Uterus (tissue), 4 donors: Measurements from ENCODE around the gene TARS1. TPM values are rescaled to one million over a fixed set of nuclear protein-coding genes. Genes with fewer than 3 reads are reported as not detected.

Source experiments
- DNase-seq, 2 donors: peaks; one replicate each; pipeline ENCODE4 v3.0.0-alpha.2; 2019 to 2020
- H3K27ac ChIP-seq, 2 donors: fragments of 200-600 bp; sonication (generic); 1 replicate in 1 of 2; 2 replicates in 1 of 2; pipeline ENCODE4 v1.5.1; 2016 to 2018
- H3K27me3 ChIP-seq, 2 donors: fragments of 200-600 bp; sonication (generic); one replicate each; pipeline ENCODE4 v1.5.1; 2018 to 2019; ENCODE audit warnings: control low read depth in 1 of 2
- H3K36me3 ChIP-seq, 2 donors: fragments of 200-600 bp; sonication (generic); one replicate each; pipeline ENCODE4 v1.5.1; 2019; ENCODE audit warnings: control low read depth in 1 of 2
- H3K4me1 ChIP-seq, 2 donors: fragments of 200-600 bp; sonication (generic); one replicate each; pipeline ENCODE4 v1.5.1; 2018 to 2019; ENCODE audit warnings: control low read depth in 1 of 2
- H3K4me3 ChIP-seq, 2 donors: fragments of 200-600 bp; sonication (generic); 1 replicate in 1 of 2; 2 replicates in 1 of 2; pipeline ENCODE4 v1.5.1; 2018 to 2019; ENCODE audit warnings: mild to moderate bottlenecking in 1 of 2
- H3K9me3 ChIP-seq, 2 donors: fragments of 200-600 bp; sonication (generic); one replicate each; pipeline ENCODE4 v1.5.1; 2019; ENCODE audit warnings: control low read depth in 1 of 2
- POLR2A ChIP-seq, 2 donors: fragments of 450-650 bp; IDR thresholded peaks; one replicate each; pipeline ENCODE4 v1.6.1; 2016; ENCODE audit warnings: antibody characterized with exemption in 2 of 2, mild to moderate bottlenecking in 1 of 2, moderate library complexity in 1 of 2
- intact Hi-C: fragments of 100-400 bp; cut with DNase I; formaldehyde crosslinking; loops from one replicate; pipeline ENCODE4 v1.15.1; 2023; ENCODE audit warnings: low total_unique reads
- total RNA-seq, 4 donors: library from RNA; depleted of rRNA in 3 of 4; stranded (reverse); fragments of >200 nt in 3 of 4; gene quantifications; one replicate each; pipeline versions ENCODE4 v1.1.0 to v1.2.4, GENCODE V29; 2014 to 2023
- TF ChIP-seq, protein P1 (sequence below), 4 experiments: fragments of 200-600 bp in 2 of 4; fragments of 450-650 bp in 2 of 4; sonication (generic) in 2 of 4; IDR thresholded peaks; one replicate each; pipeline ENCODE4 v1.5.1; 2016 to 2019; ENCODE audit warnings: antibody characterized with exemption in 4 of 4, mild to moderate bottlenecking in 2 of 4, moderate library complexity in 1 of 4
- donor health status: DM: yes; HTN: yes; CAD: no.

Gene TARS1
- total RNA-seq, 4 donors from 2014 or later: 45.0 to 218 (median 93.4) TPM

DNA sequence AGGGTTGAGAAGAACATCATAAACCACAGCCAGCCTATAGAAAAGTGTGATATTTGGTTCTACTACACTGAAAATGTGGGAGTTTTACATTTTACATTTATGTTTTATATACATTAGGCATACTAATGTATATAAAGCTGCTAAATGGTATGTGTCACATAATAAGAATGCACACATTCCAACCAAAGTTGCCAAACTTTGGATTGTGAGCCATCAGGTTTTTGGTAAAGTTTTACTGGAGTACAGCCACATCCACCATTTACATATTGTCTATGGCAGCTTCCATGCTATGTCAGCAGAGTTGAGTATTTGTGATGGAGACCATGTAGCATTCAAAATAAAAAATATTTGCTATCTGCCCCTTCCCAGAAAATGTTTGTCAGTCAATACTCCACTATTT, 23.1 kb upstream of the TARS1 start:
- TF ChIP-seq POLR2A (IDR thresholded peaks at IDR 0.05): no peak
- TF ChIP-seq, protein P1, sequence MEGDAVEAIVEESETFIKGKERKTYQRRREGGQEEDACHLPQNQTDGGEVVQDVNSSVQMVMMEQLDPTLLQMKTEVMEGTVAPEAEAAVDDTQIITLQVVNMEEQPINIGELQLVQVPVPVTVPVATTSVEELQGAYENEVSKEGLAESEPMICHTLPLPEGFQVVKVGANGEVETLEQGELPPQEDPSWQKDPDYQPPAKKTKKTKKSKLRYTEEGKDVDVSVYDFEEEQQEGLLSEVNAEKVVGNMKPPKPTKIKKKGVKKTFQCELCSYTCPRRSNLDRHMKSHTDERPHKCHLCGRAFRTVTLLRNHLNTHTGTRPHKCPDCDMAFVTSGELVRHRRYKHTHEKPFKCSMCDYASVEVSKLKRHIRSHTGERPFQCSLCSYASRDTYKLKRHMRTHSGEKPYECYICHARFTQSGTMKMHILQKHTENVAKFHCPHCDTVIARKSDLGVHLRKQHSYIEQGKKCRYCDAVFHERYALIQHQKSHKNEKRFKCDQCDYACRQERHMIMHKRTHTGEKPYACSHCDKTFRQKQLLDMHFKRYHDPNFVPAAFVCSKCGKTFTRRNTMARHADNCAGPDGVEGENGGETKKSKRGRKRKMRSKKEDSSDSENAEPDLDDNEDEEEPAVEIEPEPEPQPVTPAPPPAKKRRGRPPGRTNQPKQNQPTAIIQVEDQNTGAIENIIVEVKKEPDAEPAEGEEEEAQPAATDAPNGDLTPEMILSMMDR (IDR thresholded peaks at IDR 0.05): no peak
- Histone ChIP-seq H3K9me3 (no peaks in the 10 kb centered on the region), H3K36me3 (no peaks in the 10 kb centered on the region), H3K4me3 (no peak overlapping the region), H3K4me1 (no peaks in the 10 kb centered on the region), H3K27me3 (no peaks in the 10 kb centered on the region), H3K27ac (no peak overlapping the region)
- no peak for DNase-seq
- intact Hi-C loops: no loop called here

- Histone ChIP-seq H3K27me3 (no peaks in the 10 kb centered on the region), H3K36me3 (no peaks in the 10 kb centered on the region), H3K4me3 (no peak overlapping the region), H3K9me3 (no peaks in the 10 kb centered on the region), H3K27ac (no peak overlapping the region), H3K4me1 (no peaks in the 10 kb centered on the region)
- intact Hi-C loops: no loop called here
- TF ChIP-seq, protein P1 (IDR thresholded peaks at IDR 0.05): no peak
- TF ChIP-seq POLR2A (IDR thresholded peaks at IDR 0.05): no peak
- DNase-seq: no peak
Measured at GRCh38 chr5:33420946-33421345, 19.8 kb upstream of the TARS1 start.

DNA sequence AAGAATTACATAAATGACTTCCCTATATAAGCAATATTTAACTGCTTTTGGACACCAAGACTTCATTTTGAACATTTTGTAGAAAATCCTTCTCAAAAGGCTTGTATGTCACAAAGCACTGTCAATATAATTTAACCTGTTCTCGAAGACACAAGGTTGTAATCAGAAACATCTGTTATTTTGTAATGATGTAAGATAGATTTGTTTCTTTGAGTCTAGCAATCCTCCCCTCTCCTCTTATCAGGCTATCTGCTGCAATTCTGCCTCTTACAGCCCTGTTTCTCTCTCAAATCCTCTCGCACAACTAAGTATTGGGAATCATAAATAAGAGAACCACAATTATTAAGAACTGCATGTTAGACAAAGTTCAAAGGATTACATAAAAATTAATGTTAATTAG, 18.6 kb upstream of the TARS1 start:
- H3K27ac ChIP-seq: no peak overlapping the region
- H3K36me3 ChIP-seq: no peaks in the 10 kb centered on the region
- H3K4me1 ChIP-seq: no peaks in the 10 kb centered on the region
- intact Hi-C loops: no loop called here
- H3K9me3 ChIP-seq: no peaks in the 10 kb centered on the region
- TF ChIP-seq, protein P1 (IDR thresholded peaks at IDR 0.05): no peak
- TF ChIP-seq POLR2A (IDR thresholded peaks at IDR 0.05): no peak
- no peaks in the 10 kb centered on the region for H3K27me3 ChIP-seq
- no peak overlapping the region for H3K4me3 ChIP-seq
- DNase-seq: no peak

GRCh38 chr5:33423018-33423630, 17.6 kb upstream of the TARS1 start:
- Histone ChIP-seq H3K4me1 (no peaks in the 10 kb centered on the region), H3K36me3 (no peaks in the 10 kb centered on the region), H3K27ac (no peak overlapping the region), H3K27me3 (no peaks in the 10 kb centered on the region), H3K4me3 (no peak overlapping the region), H3K9me3 (no peaks in the 10 kb centered on the region)
- no peak for DNase-seq
- TF ChIP-seq, protein P1 (IDR thresholded peaks at IDR 0.05): peak; percentile 30 to 54 (median 42)
- TF ChIP-seq POLR2A (IDR thresholded peaks at IDR 0.05): no peak
- intact Hi-C loops: no loop called here

DNA sequence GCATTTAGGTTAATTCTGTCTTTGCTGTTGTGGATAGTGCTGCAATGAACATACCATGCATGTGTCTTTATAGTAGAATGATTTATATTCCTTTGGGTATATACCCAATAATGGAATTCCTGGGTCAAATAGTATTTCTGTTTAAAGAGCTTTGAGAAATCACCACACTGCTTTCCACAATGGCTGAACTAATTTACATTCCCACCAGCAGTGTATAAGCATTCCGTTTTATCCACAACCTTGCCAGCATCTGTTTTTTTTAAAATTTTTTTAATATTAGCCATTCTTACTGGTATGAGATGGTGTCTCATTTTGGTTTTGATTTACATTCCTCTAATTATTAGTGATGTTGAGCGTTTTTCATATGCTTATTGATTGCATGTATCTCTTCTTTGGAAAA, 15.5 kb upstream of the TARS1 start:
- no peaks in the 10 kb centered on the region for H3K27me3 ChIP-seq
- H3K4me1 ChIP-seq: no peaks in the 10 kb centered on the region
- no peak overlapping the region for H3K27ac ChIP-seq
- no peaks in the 10 kb centered on the region for H3K36me3 ChIP-seq
- intact Hi-C loops: no loop called here
- TF ChIP-seq, protein P1 (IDR thresholded peaks at IDR 0.05): no peak
- no peak for TF ChIP-seq POLR2A (IDR thresholded peaks at IDR 0.05)
- no peak overlapping the region for H3K4me3 ChIP-seq
- no peak for DNase-seq
- no peaks in the 10 kb centered on the region for H3K9me3 ChIP-seq
